RCC 7860 (cell line): ENCODE results near the gene GIMAP7.

ENCODE experiments used
- DNase-seq: peaks from one replicate; pipeline ENCODE4 v3.0.0-alpha.2; 2015; ENCODE audit warnings: low spot score
- FAIRE-seq: peaks from 2 replicates; lab custom pipeline; 2012; peaks lifted over from hg19 to GRCh38; lab: Jason Lieb, UNC

GIMAP7 gene

DNA sequence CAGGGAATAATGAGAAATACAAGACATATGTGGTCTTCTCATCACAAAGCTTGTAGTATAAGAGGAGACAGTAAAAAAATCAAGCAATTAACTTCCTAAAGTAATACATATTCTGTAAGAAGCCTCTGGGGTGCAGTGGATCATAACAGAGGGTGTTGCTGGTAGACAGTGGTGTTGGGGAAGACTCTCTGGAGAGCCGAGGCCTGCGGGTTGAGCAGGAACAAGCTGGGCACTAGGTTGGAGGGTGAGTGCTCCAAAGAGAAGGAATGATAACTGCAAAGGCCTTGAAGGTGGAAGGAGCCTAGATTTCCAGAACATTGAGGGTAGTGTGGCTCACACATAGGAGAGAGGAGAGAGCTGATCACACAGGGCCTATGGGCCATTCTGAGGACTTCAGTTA, 54.0 kb downstream of the GIMAP7 start:
- DNase-seq (no peak), FAIRE-seq (no peak)

DNA sequence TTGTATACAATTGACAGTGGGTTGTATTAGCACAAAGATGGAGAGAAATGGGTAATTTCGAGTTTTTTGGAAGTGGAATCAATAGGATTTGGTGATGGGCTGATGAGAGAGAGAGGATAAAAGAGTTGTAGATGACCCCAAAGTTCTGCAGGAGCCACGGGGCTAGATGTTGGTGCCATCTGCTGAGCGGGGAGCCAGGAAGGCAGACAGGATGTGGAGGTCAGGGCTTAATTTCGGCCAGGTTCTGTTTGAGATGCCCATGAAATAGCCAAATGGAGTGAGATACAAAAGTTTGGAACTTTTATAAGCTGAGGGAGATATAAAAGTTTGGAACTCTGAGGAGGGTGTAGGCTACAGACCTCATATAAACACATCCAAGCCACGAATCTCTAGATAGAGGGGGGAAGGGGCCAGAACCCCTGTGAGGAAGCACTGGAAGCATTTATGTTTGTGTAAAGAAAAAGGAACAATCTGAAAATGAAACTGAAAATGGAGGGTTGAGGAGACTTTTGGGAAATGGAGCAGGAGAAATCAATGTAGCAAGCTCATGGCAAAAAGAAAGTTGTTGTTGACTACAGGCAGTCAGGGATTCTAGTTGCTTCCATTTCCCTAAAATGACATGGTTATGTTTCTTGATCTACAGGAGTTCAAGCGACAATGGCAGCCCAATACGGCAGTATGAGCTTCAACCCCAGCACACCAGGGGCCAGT, 54.7 kb downstream of the GIMAP7 start:
- DNase-seq (no peak), FAIRE-seq (no peak)
